GM21723 (cell line): ENCODE data around the gene MAGI2.

Experiments used
- ATAC-seq: cut with Tn5 transposase; IDR thresholded peaks from one replicate; pipeline ENCODE4 v1.9.1; 2021; ENCODE audit warnings: mild to moderate bottlenecking, moderate library complexity; ENCODE audit not compliant: unreplicated experiment

Gene MAGI2

DNA sequence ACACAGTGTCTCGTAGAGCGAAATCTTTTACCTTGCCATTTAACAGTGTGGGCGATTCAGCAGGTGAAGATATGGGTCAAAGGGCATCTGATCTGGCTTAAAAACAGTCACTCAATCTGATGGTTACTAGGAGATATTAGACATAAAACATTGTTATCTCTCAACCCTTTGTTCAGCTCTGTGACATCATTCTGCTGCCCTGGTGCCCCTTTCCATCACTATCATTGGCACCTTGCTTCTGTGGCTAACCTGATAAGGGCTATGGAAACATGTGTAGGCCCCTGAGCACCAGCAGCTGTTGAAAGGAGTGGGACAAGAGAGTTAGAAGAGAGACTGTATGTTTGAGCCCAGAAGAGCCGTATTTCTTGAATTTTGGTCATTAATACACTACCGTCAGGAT lies 1004.6 kb downstream of the MAGI2 start:
- no peak for ATAC-seq

GRCh38 chr7:78444267-78444666 lies 1009.2 kb downstream of the MAGI2 start:
- no peak for ATAC-seq

DNA sequence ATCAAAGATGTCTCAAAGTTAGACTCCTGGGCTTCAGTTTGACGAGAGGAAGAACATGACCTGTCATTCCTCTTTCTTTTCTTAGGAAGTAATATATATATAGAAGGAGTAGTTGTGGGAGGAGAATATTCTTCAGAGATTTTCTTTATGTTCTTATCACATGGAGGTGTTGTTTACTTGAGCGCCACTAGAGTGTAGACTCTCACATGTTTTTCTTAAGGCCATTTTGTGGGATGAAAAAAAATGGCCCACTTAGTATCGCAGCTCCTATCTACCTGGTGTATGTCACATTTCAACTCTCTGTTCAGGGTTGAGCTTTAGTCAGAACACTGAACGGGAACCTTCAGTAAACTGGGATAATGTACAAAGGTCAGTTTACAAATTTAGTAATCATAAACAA lies 1009.7 kb downstream of the MAGI2 start:
- ATAC-seq: no peak

GRCh38 chr7:78441737-78442136 lies 1011.7 kb downstream of the MAGI2 start:
- ATAC-seq: no peak

DNA sequence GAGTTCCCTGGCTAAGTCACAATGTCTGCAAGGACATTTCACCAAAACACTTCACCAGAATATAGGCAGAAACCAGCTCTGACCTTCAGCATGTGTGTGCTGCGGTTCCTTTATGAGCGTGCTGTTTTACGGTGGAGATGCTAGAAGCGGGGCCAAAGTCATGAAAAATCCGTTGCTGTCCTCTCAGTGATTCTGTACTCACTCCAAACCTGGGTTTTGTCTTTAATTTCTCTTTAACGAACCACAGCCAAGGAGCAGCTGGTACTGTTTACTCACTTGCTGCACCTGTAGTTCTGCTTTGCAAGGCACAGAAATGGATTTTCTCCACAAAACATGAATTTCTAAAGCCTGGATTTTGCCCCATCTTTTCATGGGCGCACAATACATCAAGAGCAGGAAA lies 1015.0 kb downstream of the MAGI2 start:
- ATAC-seq: no peak

GRCh38 chr7:78437118-78437517 lies 1016.3 kb downstream of the MAGI2 start:
- no peak for ATAC-seq

- ATAC-seq: no peak
Measured at GRCh38 chr7:78435355-78435754, 1018.1 kb downstream of the MAGI2 start.

DNA sequence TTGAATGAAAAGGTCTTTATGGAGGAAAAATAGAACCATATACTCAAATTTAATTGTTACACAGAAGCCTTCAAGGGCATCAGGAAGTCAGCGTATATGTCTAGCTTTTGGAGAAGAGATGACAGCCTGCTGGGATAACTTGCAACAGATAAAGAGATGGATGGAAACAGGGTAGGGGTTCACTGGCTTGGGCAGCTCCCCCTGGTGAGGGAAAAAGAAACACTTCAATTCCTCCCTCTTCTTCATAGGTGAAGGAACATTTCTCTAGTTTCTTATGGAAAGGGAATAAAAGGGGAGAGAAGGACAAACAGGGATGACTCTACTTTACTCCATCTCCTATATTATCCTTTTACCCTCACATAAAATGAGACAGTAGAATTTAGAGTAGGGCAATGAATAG lies 1019.2 kb downstream of the MAGI2 start:
- ATAC-seq: no peak

DNA sequence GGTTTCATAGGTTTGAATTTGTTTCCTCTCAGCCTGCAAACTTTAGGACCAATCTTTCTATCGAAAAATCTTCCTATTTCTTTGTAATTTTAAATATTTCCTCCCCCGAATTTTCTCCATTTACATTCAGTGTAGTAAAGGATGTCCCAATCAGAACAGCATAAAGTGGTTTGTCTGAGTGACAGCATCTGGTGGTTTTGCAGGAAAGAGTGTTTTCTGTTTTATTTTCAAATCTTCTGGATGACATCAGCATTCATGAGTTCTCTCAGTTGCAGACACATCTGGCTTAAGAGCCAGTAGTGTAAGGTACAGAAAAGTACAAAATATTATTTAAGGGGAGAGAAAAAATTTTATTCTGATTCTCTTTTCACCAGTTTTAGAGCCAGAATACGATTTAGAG lies 1020.0 kb downstream of the MAGI2 start:
- ATAC-seq: no peak

DNA sequence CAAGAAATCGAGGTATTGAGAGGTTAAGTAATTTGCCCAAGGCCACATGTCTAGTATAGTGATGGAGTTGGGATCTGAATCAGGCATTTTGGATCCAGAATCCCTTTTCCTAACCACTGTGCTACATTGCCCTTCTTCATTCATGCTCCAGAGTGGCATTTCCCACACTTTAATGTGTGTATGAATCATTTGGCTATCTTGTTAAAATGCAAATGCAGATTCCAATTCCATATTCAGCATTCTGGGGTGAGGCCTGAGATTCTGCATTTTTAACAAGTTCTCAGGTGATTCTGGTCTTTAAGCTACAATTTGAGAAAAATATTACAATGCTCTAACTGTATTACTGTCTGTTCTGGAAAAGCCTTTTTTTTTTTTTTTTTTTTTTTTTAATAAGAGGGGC lies 1023.6 kb downstream of the MAGI2 start:
- ATAC-seq: no peak

DNA sequence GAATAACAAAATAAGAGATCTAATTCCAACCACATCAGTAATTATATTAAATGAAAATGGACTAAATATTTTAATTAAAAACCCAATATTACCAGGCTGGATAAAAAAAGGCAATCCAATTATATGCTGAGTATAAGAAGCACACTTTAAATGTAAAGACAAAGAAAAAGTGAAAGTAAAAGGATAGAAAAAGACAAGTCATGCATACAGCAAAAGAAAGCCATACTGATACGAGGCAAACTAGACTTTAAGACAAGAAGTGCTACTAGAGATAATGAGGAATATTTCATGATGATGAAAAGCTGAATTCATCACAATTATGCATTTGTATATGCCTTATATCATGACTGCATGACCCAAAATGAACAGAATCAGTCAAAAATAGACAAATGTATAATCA lies 1026.3 kb downstream of the MAGI2 start:
- ATAC-seq: no peak

DNA sequence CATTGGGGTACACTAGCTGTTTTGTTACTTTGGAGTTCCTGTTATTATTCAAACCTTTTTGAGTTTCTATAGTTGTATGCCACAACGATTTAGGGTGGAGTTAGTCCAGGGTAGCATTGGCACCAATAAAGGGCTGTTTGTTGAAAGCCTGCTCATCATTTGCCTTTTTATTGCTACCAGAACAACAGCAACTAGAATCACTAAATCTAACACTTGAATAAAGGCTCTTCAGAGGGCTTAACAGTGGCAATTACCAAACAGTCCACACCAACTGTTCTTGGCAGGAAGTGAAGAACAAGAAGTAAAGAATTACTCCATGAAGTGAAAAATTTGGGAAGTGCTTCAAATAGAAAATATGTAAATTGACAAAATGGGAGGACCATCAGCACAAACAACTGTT lies 1033.5 kb downstream of the MAGI2 start:
- ATAC-seq: no peak

DNA sequence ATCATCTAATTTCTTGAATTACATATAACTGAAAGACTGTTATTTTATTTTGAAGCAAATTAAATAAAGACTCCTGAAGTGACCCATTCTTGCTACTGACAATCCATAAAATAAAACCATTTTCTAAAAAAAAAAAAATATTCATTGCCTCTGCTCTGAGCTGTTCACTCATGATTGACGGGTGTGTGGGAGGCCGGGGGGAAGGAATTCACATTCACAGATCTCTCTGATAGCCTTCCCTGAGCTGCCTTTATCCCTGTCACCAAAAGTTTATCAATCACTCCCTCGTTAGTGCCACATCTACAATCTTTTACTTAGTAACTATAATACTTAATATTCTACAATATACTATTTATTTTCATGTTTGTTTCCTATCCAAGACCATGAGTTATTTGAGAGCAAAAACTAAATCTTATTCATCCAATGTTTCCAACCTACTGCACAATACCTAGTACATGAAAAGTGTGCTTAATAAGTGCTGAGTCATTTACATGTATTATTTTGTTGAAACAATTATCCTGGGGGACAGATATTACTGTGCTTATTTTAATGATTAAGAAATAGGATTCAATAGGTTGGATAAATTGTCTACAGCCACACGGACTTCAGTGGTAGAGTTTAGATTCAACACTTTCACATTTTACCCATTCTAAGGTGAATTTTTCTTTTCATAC lies 1036.2 kb downstream of the MAGI2 start:
- no peak for ATAC-seq

- ATAC-seq: no peak
Measured at GRCh38 chr7:78413568-78413967, 1039.9 kb downstream of the MAGI2 start.

- ATAC-seq: no peak
Measured at GRCh38 chr7:78412216-78412858, 1041.1 kb downstream of the MAGI2 start.

GRCh38 chr7:78407031-78407430 lies 1046.4 kb downstream of the MAGI2 start:
- ATAC-seq: no peak

- no peak for ATAC-seq
Measured at GRCh38 chr7:78406531-78406930, 1046.9 kb downstream of the MAGI2 start.

DNA sequence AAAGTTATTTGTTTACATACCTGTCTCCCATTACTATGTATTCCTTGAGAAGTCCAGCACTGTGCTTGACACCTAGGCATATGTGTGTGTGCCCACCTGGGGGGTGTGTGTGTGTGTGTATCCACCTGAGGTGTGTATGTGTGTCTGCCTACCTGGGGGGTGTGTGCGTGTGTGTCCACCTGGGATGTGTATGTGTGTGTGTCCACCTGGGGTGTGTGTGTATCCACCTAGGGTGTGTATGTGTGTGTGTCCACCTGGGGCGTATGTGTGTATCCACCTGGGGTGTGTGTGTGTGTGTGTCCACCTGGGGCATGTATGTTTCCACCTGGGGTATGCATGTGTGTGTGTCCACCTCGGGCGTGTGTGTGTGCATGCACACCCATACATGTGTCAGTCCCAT lies 1051.4 kb downstream of the MAGI2 start:
- ATAC-seq: no peak

DNA sequence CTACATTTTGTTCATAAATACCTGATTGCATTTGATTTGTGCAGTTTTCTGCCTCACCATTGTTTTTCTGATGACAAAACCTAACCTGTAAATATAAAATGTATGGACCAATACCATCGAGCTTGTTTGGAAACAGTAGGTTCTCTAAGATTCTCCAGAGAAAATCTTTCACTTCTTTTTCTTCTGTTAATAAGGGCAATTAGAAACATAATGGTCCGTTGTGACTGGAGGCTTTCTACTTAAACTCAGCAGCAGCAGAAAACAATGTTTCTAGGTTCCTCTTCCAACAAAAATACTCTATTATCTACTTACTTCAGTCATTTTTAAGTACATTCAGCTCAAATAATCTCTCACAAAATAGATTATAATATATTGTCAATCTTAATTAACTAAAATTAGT lies 1053.4 kb downstream of the MAGI2 start:
- ATAC-seq: no peak

- no peak for ATAC-seq
Measured at GRCh38 chr7:78399033-78399769, 1054.3 kb downstream of the MAGI2 start.

- no peak for ATAC-seq
Measured at GRCh38 chr7:78398576-78398975, 1054.9 kb downstream of the MAGI2 start.

GRCh38 chr7:78398081-78398480 lies 1055.4 kb downstream of the MAGI2 start:
- no peak for ATAC-seq
